H9 (cell line): Measurements from ENCODE around the gene MRPL44. TPM values are rescaled to one million over a fixed set of nuclear protein-coding genes. Genes with fewer than 3 reads are reported as not detected.
A peak's percentile ranks its signal among the peaks of the same experiment; 100 is the strongest.

Source experiments
- DNase-seq: peaks from one replicate; pipeline ENCODE4 v3.0.0-alpha.2; 2017
- H2AFZ ChIP-seq: one replicate; pipeline ENCODE4 v1.6.1; 2013; ENCODE audit warnings: mild to moderate bottlenecking, low read length, control low read depth, moderate library complexity
- H2AK5ac ChIP-seq: 2 replicates; pipeline ENCODE4 v1.6.1; 2013; ENCODE audit warnings: low read length, control low read depth, mixed read lengths; ENCODE audit not compliant: insufficient read length
- H2BK120ac ChIP-seq: one replicate; pipeline ENCODE4 v1.6.1; 2013; ENCODE audit warnings: low read depth, mild to moderate bottlenecking, low read length, control low read depth, inconsistent platforms; ENCODE audit not compliant: poor library complexity, severe bottlenecking
- H2BK12ac ChIP-seq: 2 replicates; pipeline ENCODE4 v1.6.1; 2013; ENCODE audit warnings: low read length, control low read depth, mixed read lengths, low read depth; ENCODE audit not compliant: insufficient read length
- H2BK15ac ChIP-seq: 2 replicates; pipeline ENCODE4 v1.6.1; 2013; ENCODE audit warnings: low read depth, low read length, control low read depth
- H2BK20ac ChIP-seq: one replicate; pipeline ENCODE4 v1.6.1; 2013; ENCODE audit warnings: low read depth, mild to moderate bottlenecking, low read length, control low read depth, inconsistent platforms; ENCODE audit not compliant: poor library complexity, severe bottlenecking
- H2BK5ac ChIP-seq: 2 replicates; pipeline ENCODE4 v1.6.1; 2013; ENCODE audit warnings: low read length, control low read depth, mixed read lengths; ENCODE audit not compliant: insufficient read length
- H3K14ac ChIP-seq: 2 replicates; pipeline ENCODE4 v1.6.1; 2013; ENCODE audit warnings: low read length, control low read depth; ENCODE audit not compliant: insufficient read depth
- H3K18ac ChIP-seq: 2 replicates; pipeline ENCODE4 v1.6.1; 2013; ENCODE audit warnings: low read depth, mild to moderate bottlenecking, mixed read lengths, low read length, control low read depth; ENCODE audit not compliant: insufficient read length
- H3K23ac ChIP-seq: 2 replicates; pipeline ENCODE4 v1.6.1; 2013; ENCODE audit warnings: low read length, control low read depth, mixed read lengths, low read depth; ENCODE audit not compliant: insufficient read length
- H3K23me2 ChIP-seq: 2 replicates; pipeline ENCODE4 v1.6.1; 2013; ENCODE audit warnings: low read depth, mild to moderate bottlenecking, mixed read lengths, low read length, control low read depth; ENCODE audit not compliant: insufficient read length, poor library complexity, severe bottlenecking
- H3K27ac ChIP-seq: 2 replicates; pipeline ENCODE4 v1.5.1; 2013; ENCODE audit warnings: low read length, control low read depth, mixed read lengths, low read depth; ENCODE audit not compliant: insufficient read length
- H3K27me3 ChIP-seq: 2 replicates; pipeline ENCODE4 v1.6.1; 2013; ENCODE audit warnings: low read length, control low read depth, inconsistent platforms; ENCODE audit not compliant: insufficient read depth
- H3K4ac ChIP-seq: 2 replicates; pipeline ENCODE4 v1.6.1; 2013; ENCODE audit warnings: low read depth, mild to moderate bottlenecking, control low read depth, inconsistent platforms, low read length, moderate library complexity
- H3K4me1 ChIP-seq: 2 replicates; pipeline ENCODE4 v1.6.1; 2013; ENCODE audit warnings: low read length, control low read depth, inconsistent platforms; ENCODE audit not compliant: insufficient read depth
- H3K4me2 ChIP-seq: 2 replicates; pipeline ENCODE4 v1.6.1; 2013; ENCODE audit warnings: low read length, control low read depth, mixed read lengths; ENCODE audit not compliant: insufficient read length, insufficient read depth
- H3K56ac ChIP-seq: 2 replicates; pipeline ENCODE4 v1.6.1; 2013; ENCODE audit warnings: low read depth, mild to moderate bottlenecking, mixed read lengths, low read length, control low read depth; ENCODE audit not compliant: insufficient read length
- H3K79me1 ChIP-seq: 2 replicates; pipeline ENCODE4 v1.6.1; 2013; ENCODE audit warnings: low read depth, mild to moderate bottlenecking, moderate library complexity, low read length, control low read depth, inconsistent platforms; ENCODE audit not compliant: insufficient read depth, poor library complexity, severe bottlenecking
- H3K79me2 ChIP-seq: 2 replicates; pipeline ENCODE4 v1.6.1; 2013; ENCODE audit warnings: low read length, control low read depth, inconsistent platforms; ENCODE audit not compliant: insufficient read depth
- H3K9ac ChIP-seq: 2 replicates; pipeline ENCODE4 v1.6.1; 2013; ENCODE audit warnings: low read length, control low read depth, mixed read lengths; ENCODE audit not compliant: insufficient read length; ENCODE audit errors: extremely low read depth
- H3K9me3 ChIP-seq: one replicate; pipeline ENCODE4 v1.6.1; 2013; ENCODE audit warnings: low read depth, low read length, inconsistent platforms; ENCODE audit not compliant: control insufficient read depth
- H3T11ph ChIP-seq: one replicate; pipeline ENCODE4 v1.6.1; 2013; ENCODE audit warnings: mild to moderate bottlenecking, low read length, control low read depth, inconsistent platforms
- H4K20me1 ChIP-seq: one replicate; pipeline ENCODE4 v1.6.1; 2013; ENCODE audit not compliant: control insufficient read depth, insufficient read length, insufficient read depth
- H4K5ac ChIP-seq: 2 replicates; pipeline ENCODE4 v1.6.1; 2013; ENCODE audit warnings: low read depth, mild to moderate bottlenecking, mixed read lengths, low read length, control low read depth; ENCODE audit not compliant: insufficient read length
- H4K8ac ChIP-seq: replicated peaks from 2 replicates; pipeline ENCODE4 v1.6.1; 2013; ENCODE audit warnings: low read length, control low read depth, mixed read lengths, low read depth; ENCODE audit not compliant: insufficient read length
- H4K91ac ChIP-seq: 2 replicates; pipeline ENCODE4 v1.6.1; 2013; ENCODE audit warnings: low read depth, mild to moderate bottlenecking, moderate library complexity, mixed read lengths, low read length, control low read depth; ENCODE audit not compliant: insufficient read length
- H3K27ac Mint-ChIP-seq, 3 experiments: 2 replicates in 2 of 3; 3 replicates in 1 of 3; pipeline ENCODE4 v1.8.0; 2020 to 2021; ENCODE audit warnings: mixed read lengths in 3 of 3, mild to moderate bottlenecking in 1 of 3, moderate library complexity in 1 of 3
- H3K27me3 Mint-ChIP-seq: 2 replicates; pipeline ENCODE4 v1.8.0; 2021; ENCODE audit warnings: low read depth, mild to moderate bottlenecking, moderate library complexity, mixed read lengths
- H3K36me3 Mint-ChIP-seq, 3 experiments: 2 replicates in 2 of 3; 3 replicates in 1 of 3; pipeline ENCODE4 v1.8.0; 2020 to 2021; ENCODE audit warnings: low read depth in 3 of 3, mixed read lengths in 3 of 3; ENCODE audit not compliant: insufficient read depth in 1 of 3
- H3K4me1 Mint-ChIP-seq, 2 experiments: 2 replicates each; pipeline ENCODE4 v1.8.0; 2020; ENCODE audit warnings: mixed read lengths in 2 of 2
- H3K4me3 Mint-ChIP-seq, 2 experiments: 2 replicates in 1 of 2; 3 replicates in 1 of 2; pipeline ENCODE4 v1.8.0; 2020 to 2021; ENCODE audit warnings: mild to moderate bottlenecking in 2 of 2, mixed read lengths in 2 of 2, moderate library complexity in 1 of 2
- H3K9me3 Mint-ChIP-seq, 2 experiments: 2 replicates in 1 of 2; 3 replicates in 1 of 2; pipeline ENCODE4 v1.8.0; 2020; ENCODE audit warnings: mild to moderate bottlenecking in 2 of 2, mixed read lengths in 2 of 2, moderate library complexity in 1 of 2
- WGBS: extraction: QIAGEN DNeasy Blood & Tissue Kit; methylation state at CpG from one replicate; pipeline ENCODE4 v1.1.7; 2013; ENCODE audit warnings: missing lambda C conversion rate, low lambda C conversion rate, mixed read lengths; ENCODE audit not compliant: insufficient read length; ENCODE audit errors: extremely low coverage; 5-methylcytosine and 5-hydroxymethylcytosine counted together
- total RNA-seq: library from RNA; stranded (reverse); gene quantifications from 2 replicates; pipeline ENCODE4 v1.2.1, GENCODE V29; 2021
- TF ChIP-seq, protein P1 (sequence below): fragments of 200-600 bp; sonication (generic); conservative IDR thresholded peaks from 3 replicates; pipeline ENCODE4 v1.8.0; 2021; ENCODE audit warnings: antibody characterized with exemption, mild to moderate bottlenecking

The MRPL44 gene
- total RNA-seq, 1 experiment from 2014 or later: 46.1 TPM

GRCh38 chr2:223991611-223992010 is 34.3 kb downstream of the MRPL44 start:
- Mint-ChIP-seq H3K4me3 (peak overlapping the region in 1 of 2 experiments; percentile 44; a peak in 1 of 5 replicates), H3K27me3 (no peaks in the 10 kb centered on the region), H3K4me1 (peaks cover 6 to 11% of the 10 kb centered on the region in 2 experiments; a peak in 3 of 4 replicates), H3K27ac (no peak overlapping the region), H3K36me3 (no peaks in the 10 kb centered on the region; a peak in 2 of 7 replicates), H3K9me3 (no peaks in the 10 kb centered on the region)
- Histone ChIP-seq H2AFZ (no peak overlapping the region), H3K56ac (no peak overlapping the region), H2BK20ac (no peak overlapping the region), H4K8ac (no peak overlapping the region), H2BK5ac (no peak overlapping the region), H3T11ph (no peak overlapping the region), H3K23ac (no peak overlapping the region), H4K20me1 (no peaks in the 10 kb centered on the region), H2AK5ac (no peak overlapping the region), H3K27ac (no peak overlapping the region), H3K23me2 (no peaks in the 10 kb centered on the region), H3K14ac (no peak overlapping the region), H3K79me1 (no peaks in the 10 kb centered on the region), H4K91ac (no peak overlapping the region), H2BK15ac (no peak overlapping the region), H3K4me2 (no peak overlapping the region), H3K9ac (no peak overlapping the region), H3K9me3 (no peaks in the 10 kb centered on the region), H2BK120ac (no peak overlapping the region), H3K4me1 (no peaks in the 10 kb centered on the region), H3K79me2 (no peaks in the 10 kb centered on the region), H3K27me3 (no peaks in the 10 kb centered on the region), H3K4ac (no peak overlapping the region), H3K18ac (no peak overlapping the region), H4K5ac (no peak overlapping the region), H2BK12ac (no peak overlapping the region)
- TF ChIP-seq, protein P1, sequence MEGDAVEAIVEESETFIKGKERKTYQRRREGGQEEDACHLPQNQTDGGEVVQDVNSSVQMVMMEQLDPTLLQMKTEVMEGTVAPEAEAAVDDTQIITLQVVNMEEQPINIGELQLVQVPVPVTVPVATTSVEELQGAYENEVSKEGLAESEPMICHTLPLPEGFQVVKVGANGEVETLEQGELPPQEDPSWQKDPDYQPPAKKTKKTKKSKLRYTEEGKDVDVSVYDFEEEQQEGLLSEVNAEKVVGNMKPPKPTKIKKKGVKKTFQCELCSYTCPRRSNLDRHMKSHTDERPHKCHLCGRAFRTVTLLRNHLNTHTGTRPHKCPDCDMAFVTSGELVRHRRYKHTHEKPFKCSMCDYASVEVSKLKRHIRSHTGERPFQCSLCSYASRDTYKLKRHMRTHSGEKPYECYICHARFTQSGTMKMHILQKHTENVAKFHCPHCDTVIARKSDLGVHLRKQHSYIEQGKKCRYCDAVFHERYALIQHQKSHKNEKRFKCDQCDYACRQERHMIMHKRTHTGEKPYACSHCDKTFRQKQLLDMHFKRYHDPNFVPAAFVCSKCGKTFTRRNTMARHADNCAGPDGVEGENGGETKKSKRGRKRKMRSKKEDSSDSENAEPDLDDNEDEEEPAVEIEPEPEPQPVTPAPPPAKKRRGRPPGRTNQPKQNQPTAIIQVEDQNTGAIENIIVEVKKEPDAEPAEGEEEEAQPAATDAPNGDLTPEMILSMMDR: no peak
- no CpG with 5 or more reads among the region's 12 CpGs for WGBS
- DNase-seq: no peak
